ENCODE results near the gene PSMB7.

Gene PSMB7

DNA sequence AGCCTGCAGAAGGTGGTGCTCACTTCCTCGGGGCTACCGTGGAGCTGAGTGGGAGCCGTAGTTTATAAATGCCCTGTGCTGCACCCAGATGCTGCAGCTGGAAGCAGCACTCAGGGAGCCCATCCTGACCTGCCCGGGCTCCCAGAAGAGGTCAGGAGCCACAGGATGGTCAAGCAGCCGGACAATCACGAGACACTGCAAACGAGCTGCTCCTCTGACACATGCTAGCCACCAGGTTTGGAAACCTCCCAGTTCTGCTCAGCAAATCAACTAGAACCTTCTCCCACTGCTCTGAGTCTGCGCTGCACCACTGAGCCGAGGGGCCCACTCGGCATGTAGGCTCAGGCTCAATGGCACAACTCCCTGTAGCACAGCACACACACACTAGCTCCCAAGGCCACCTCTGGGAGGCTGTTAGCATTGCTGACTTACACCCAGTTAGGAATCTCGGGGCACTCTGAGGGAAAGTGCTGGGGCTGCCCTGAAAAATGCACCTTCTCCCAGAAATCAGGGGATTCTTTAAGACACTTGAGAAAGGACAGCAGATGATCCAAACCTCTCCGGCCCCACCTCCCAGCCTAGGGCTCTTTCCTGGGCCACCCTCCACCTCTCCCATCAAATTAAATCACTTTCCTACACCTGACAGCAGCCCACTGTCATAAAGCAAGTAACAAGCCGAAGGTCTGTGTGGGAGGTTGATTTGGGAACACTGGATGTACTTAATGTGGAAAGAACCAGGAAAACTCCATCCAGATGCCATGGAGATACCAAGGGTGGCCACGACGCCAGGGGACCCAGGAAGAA is 59.1 kb downstream of the PSMB7 start:
- no peak for DNase-seq

- DNase-seq = no peak
These were observed 60.0 kb downstream of the PSMB7 start for GRCh38 chr9:124355039-124355940.

GRCh38 chr9:124354346-124355038 is 60.8 kb downstream of the PSMB7 start:
- DNase-seq = no peak

GRCh38 chr9:124353811-124354274 is 61.4 kb downstream of the PSMB7 start:
- DNase-seq = no peak

DNA sequence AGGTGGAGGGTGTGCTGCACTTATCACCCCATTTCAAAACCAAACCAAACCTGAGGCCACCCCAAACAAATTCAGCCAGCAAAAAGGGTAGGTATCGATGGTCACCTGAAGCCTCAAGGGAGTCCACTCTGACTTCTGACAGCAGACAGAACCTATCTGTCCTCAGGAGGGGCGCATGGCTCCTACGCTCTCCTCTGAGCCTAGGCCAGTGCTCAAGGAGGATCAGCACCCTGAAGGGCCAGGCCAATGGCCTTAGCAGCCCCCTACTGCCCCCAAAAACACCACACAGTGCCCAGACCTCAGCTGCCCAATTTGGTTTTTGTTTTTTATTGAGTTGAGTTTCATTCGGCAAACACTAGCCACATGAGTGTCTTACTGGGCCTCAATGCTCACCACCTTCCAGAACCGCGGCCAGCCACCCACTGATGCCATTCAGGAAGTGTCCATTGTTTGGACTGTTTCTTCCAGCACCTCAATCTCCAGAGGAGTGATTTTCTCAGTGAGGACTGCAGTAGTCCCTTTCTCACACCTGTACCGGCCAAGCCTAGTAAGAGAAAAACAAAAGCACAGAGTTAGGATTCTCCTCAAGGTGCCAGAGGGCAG is 62.0 kb downstream of the PSMB7 start:
- no peak for DNase-seq

- DNase-seq = no peak
These were observed 62.6 kb downstream of the PSMB7 start for GRCh38 chr9:124352616-124353015.

- DNase-seq = no peak
These were observed 63.4 kb downstream of the PSMB7 start for GRCh38 chr9:124351672-124352468.

GRCh38 chr9:124350494-124351263 is 64.6 kb downstream of the PSMB7 start:
- DNase-seq = no peak

GRCh38 chr9:124349675-124350493 is 65.4 kb downstream of the PSMB7 start:
- no peak for DNase-seq

DNA sequence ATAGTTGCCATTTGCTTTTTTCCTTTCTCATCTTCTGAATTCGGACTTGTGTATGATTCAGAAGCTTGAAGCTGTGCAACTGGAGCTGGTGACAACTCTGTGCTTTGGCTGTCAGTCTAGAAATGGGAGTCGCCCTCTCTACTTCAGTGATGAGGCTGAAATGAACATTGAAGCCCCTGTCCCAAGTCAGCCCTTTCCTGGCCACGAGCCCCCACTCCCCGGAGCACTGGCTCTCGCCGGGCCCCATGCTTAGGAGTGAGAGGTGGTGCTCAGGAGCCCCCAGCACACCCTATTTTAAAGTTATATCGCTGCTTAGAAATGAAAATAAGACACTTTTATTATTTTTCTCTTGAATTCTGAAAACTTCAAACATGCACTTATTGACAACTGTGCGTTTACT is 66.0 kb downstream of the PSMB7 start:
- no peak for DNase-seq

- no peak for DNase-seq
These were observed 66.4 kb downstream of the PSMB7 start for GRCh38 chr9:124348831-124349230.

GRCh38 chr9:124348363-124348762 is 66.9 kb downstream of the PSMB7 start:
- DNase-seq = no peak

- no peak for DNase-seq
These were observed 67.3 kb downstream of the PSMB7 start for GRCh38 chr9:124347968-124348358.

DNA sequence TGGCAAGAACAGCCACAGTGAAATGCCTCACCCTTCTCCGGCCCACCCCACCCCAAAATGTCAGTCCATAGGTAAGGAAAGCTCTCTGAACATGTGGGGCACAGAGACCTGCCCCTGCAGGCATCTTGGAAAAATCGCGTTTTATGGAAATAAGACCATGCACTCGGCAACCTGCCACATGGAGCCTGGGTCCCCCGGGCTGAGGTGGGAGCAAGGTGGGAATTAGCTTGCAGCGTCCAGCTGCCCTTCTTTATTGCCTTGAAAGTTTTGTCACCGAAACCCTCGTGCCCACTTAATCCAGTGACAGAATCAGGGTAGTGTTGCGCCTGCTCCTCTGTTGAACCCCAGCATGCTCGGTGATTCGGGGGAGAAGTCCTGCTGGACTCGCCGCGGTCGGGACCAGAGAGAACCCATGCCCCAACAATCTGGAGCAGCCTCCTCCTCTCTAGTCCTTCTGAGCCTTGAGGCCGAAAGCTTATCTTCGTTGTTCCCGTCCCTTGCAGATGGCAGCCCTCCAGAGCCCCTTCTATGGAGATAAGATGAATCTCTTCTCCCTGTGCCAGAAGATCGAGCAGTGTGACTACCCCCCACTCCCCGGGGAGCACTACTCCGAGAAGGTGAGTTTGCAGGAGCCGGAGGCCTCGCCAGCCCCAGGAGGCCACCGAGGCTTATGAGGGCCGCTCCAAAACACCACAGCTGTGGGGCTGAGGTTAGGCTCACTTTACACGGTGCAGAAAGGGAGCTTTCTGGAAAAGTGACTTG is 67.9 kb downstream of the PSMB7 start:
- no peak for DNase-seq

GRCh38 chr9:124346347-124347163 is 68.7 kb downstream of the PSMB7 start:
- DNase-seq = no peak

GRCh38 chr9:124345751-124346281 is 69.4 kb downstream of the PSMB7 start:
- DNase-seq = no peak

DNA sequence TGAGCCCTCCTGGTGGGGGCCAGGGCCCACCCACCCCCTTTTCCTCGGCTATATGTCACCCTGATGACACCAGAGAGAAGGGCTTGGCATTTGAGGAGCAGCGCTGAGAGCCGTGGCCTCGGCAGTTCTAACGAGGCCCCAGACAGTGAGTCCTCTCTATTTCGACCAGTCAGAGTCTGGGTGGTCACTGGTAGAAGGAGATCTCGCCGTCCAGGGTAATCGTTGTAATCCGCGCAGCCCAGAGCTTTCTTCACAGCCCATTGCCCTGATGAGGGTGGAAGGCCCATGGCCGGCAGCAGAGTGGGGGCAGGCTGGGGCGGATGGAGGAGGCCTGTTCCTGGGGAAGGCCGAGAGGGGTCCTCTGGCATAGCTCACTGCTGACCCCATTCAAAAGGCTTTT is 70.2 kb downstream of the PSMB7 start:
- DNase-seq = no peak

All from stimulated activated CD4-positive, alpha-beta T cell treated with anti-CD3 and anti-CD28 coated beads, Interleukin-1b, Interleukin-23, amount 100 ng/mL, for 48 hours (primary cell).